NT2/D1 (cell line): Measurements from ENCODE around the gene CHTF8.

Source experiments
- SUZ12 ChIP-seq: IDR thresholded peaks from 2 replicates; pipeline ENCODE4 v1.6.1; 2011; ENCODE audit not compliant: insufficient read length, insufficient read depth; ENCODE audit errors: extremely low read depth
- YY1 ChIP-seq: IDR thresholded peaks from 2 replicates; pipeline ENCODE4 v1.6.1; 2011; ENCODE audit not compliant: insufficient read length, insufficient read depth
- ZNF274 ChIP-seq: IDR thresholded peaks from 2 replicates; pipeline ENCODE4 v1.6.1; 2011; ENCODE audit warnings: mild to moderate bottlenecking, low read depth, low read length

DNA sequence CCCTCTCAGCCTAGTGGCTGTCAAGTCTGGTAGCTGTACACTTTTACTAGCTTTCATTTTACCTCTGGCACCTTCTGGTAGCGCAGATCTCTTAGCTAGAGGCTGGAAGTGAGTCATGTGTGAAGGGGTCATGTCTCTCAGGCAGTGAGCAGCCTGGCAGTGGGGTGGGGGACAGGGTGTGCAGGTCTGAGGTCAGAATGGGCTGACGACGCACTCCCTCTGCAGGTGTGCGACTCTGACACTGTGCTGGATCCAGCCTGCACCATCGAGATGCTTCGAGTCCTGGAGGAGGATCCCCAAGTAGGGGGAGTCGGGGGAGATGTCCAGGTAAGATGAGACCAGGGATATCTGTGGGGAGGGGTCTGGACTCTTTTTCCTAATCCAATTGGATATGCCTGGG, 19.2 kb downstream of the CHTF8 start:
- TF ChIP-seq YY1 = no peak
- no peak for TF ChIP-seq ZNF274
- no peak for TF ChIP-seq SUZ12
